Spinal cord (tissue), 10 donors: ENCODE measurements around the gene MET. TPM values are rescaled to one million over a fixed set of nuclear protein-coding genes. Genes with fewer than 3 reads are reported as not detected.

Source experiments
- DNase-seq, 6 donors: peaks; one replicate each; pipeline versions ENCODE4 v3.0.0 to v3.0.0-alpha.2; 2013 to 2015; ENCODE audit warnings: low spot score in 6 of 6, low read depth in 4 of 6
- H3K27ac ChIP-seq: one replicate; pipeline ENCODE4 v1.5.1; 2013; ENCODE audit warnings: low read depth, low read length, control low read depth
- H3K27me3 ChIP-seq: one replicate; pipeline ENCODE4 v1.6.1; 2013; ENCODE audit warnings: low read length; ENCODE audit not compliant: control insufficient read depth, insufficient read depth
- H3K36me3 ChIP-seq: one replicate; pipeline ENCODE4 v1.6.1; 2013; ENCODE audit warnings: low read length; ENCODE audit not compliant: control insufficient read depth, insufficient read depth
- H3K4me1 ChIP-seq: one replicate; pipeline ENCODE4 v1.6.1; 2013; ENCODE audit warnings: low read length; ENCODE audit not compliant: control insufficient read depth, insufficient read depth
- H3K4me3 ChIP-seq: one replicate; pipeline ENCODE4 v1.5.1; 2013; ENCODE audit warnings: low read depth, low read length, control low read depth
- H3K9me3 ChIP-seq: one replicate; pipeline ENCODE4 v1.6.1; 2013; ENCODE audit warnings: low read length; ENCODE audit not compliant: control insufficient read depth, insufficient read depth
- WGBS: methylation state at CpG from one replicate; pipeline ENCODE4 v1.1.5; 2013; ENCODE audit warnings: missing lambda C conversion rate; ENCODE audit not compliant: insufficient coverage; 5-methylcytosine and 5-hydroxymethylcytosine counted together
- polyA plus RNA-seq, 2 donors: library from polyadenylated mRNA; unstranded; fragments of 120-200 nt; gene quantifications; one replicate each; pipeline ENCODE4 v1.2.1, GENCODE V29; 2013; ENCODE audit not compliant: insufficient read length in 2 of 2
- total RNA-seq, 2 donors: library from RNA; depleted of rRNA in 1 of 2; stranded (reverse); fragments of 120-200 nt in 1 of 2; fragments of >200 nt in 1 of 2; gene quantifications; one replicate each; pipeline versions ENCODE4 v1.2.3 to v1.2.4, GENCODE V29; 2013 to 2014
- donor health status: healthy.

Gene MET
- total and polyA plus RNA-seq, 4 donors = 2.4 to 27.8 (median 10.0) TPM

GRCh38 chr7:116783666-116784318, 111.8 kb downstream of the MET start:
- 88% methylated on average over 3 of the region's 4 CpGs for WGBS

GRCh38 chr7:116784647-116785046, 112.7 kb downstream of the MET start:
- Histone ChIP-seq H3K4me3 (no peak overlapping the region), H3K36me3 (no peaks in the 10 kb centered on the region), H3K27me3 (no peaks in the 10 kb centered on the region), H3K27ac (no peak overlapping the region), H3K9me3 (no peaks in the 10 kb centered on the region), H3K4me1 (no peaks in the 10 kb centered on the region)
- no peak for DNase-seq
- 97% methylated on average over 5 of the region's 6 CpGs for WGBS

More at GRCh38 chr7:116783666-116784318, 111.8 kb downstream of the MET start:
- H3K4me1 ChIP-seq = no peaks in the 10 kb centered on the region
- H3K36me3 ChIP-seq = no peaks in the 10 kb centered on the region
- no peak overlapping the region for H3K27ac ChIP-seq
- no peaks in the 10 kb centered on the region for H3K27me3 ChIP-seq
- no peak for DNase-seq
- no peaks in the 10 kb centered on the region for H3K9me3 ChIP-seq
- no peak overlapping the region for H3K4me3 ChIP-seq

- Histone ChIP-seq H3K36me3 (no peaks in the 10 kb centered on the region), H3K9me3 (no peaks in the 10 kb centered on the region), H3K27me3 (no peaks in the 10 kb centered on the region), H3K4me3 (no peak overlapping the region), H3K4me1 (no peaks in the 10 kb centered on the region), H3K27ac (no peak overlapping the region)
- DNase-seq = no peak
Observed at GRCh38 chr7:116785843-116786242, 113.8 kb downstream of the MET start.

GRCh38 chr7:116786791-116787443, 114.9 kb downstream of the MET start:
- no peaks in the 10 kb centered on the region for H3K9me3 ChIP-seq
- H3K4me1 ChIP-seq = no peaks in the 10 kb centered on the region
- H3K27ac ChIP-seq = no peak overlapping the region
- WGBS = 23% methylated on average over 1 of the region's 2 CpGs
- no peak overlapping the region for H3K4me3 ChIP-seq
- H3K27me3 ChIP-seq = no peaks in the 10 kb centered on the region
- DNase-seq = no peak
- no peaks in the 10 kb centered on the region for H3K36me3 ChIP-seq

- Histone ChIP-seq H3K27ac (no peak overlapping the region), H3K36me3 (no peaks in the 10 kb centered on the region)
Observed at GRCh38 chr7:116787881-116788280, 115.9 kb downstream of the MET start.

DNA sequence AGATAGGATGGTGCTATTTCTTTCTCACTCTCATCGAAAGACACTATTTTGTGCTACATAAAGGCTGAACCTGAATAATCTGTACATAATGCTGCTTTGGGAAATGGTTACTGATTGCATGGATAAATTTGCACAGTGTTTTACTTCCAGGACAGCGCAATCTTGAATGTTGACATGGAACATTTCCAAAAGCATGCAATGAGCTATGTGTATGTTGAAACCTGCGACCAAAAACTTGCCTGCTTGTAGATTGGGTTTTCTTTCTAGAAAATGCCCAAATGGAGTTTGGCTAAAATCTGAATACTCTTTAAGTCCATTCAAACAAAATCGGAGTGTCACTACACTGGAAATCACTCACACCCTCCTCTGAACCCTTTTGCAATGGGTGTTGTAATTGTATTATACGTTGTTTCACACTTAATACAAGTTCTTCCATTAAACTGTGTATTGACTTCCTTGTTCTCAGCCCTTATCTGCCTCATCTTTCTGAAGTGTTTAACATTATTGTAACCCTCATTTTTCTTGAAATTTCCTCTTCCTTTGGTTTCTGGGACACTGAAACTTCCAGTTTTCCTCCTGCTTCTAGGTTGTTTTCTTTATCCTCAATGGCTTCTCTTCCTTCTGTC, 116.7 kb downstream of the MET start:
- 100% methylated on average over 2 of the region's 5 CpGs for WGBS
- no peak for DNase-seq

More at GRCh38 chr7:116787881-116788280, 115.9 kb downstream of the MET start:
- no peak overlapping the region for H3K4me3 ChIP-seq
- no peak for DNase-seq
- no peaks in the 10 kb centered on the region for H3K27me3 ChIP-seq
- no peaks in the 10 kb centered on the region for H3K4me1 ChIP-seq
- no CpG with 5 or more reads among the region's 2 CpGs for WGBS
- H3K9me3 ChIP-seq = no peaks in the 10 kb centered on the region

DNA sequence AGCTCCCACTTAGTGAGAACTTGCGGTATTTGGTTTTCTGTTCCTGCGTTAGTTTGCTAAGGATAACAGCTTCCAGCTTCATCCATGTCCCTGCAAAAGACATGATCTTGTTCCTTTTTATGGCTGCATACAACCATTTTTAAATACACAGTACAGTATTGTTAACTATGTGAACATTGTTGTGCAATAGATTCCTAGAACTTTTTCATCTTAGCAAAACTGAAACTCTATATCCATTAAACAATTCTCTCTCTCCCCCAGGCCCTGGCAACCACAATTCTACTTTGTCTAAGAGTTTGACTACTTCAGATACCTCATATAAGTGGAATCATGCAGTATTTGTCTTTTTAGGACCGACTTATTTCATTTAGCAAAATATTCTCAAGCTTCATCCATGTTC, 118.0 kb downstream of the MET start:
- Histone ChIP-seq H3K36me3 (no peaks in the 10 kb centered on the region), H3K9me3 (no peaks in the 10 kb centered on the region), H3K27me3 (no peaks in the 10 kb centered on the region), H3K4me1 (no peaks in the 10 kb centered on the region), H3K4me3 (no peak overlapping the region), H3K27ac (no peak overlapping the region)
- no CpG with 5 or more reads among the region's 3 CpGs for WGBS
- DNase-seq = no peak

More for the DNA sequence above, 116.7 kb downstream of the MET start:
- Histone ChIP-seq H3K36me3 (no peaks in the 10 kb centered on the region), H3K27ac (no peak overlapping the region), H3K4me3 (no peak overlapping the region), H3K4me1 (no peaks in the 10 kb centered on the region), H3K9me3 (no peaks in the 10 kb centered on the region), H3K27me3 (no peaks in the 10 kb centered on the region)

DNA sequence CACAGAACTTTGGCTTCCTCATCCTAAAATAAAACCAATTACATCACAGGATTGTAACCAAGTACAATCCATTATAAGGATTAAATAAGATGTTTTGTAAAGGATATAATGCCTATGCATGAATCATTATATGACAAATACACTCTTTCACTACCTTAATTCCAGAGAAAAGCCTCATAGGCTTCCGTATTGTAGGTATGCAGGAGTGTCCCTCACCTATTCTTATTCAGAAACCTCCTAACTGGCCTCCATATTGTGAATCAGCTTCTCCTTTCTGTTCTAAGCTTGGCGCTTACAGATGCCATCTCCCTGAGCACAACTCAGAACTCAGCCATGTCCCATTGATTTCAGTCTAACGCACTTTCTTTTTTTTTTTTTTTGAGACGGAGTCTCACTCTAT, 120.8 kb downstream of the MET start:
- Histone ChIP-seq H3K27ac (no peak overlapping the region), H3K9me3 (no peaks in the 10 kb centered on the region), H3K4me3 (no peak overlapping the region), H3K27me3 (no peaks in the 10 kb centered on the region), H3K36me3 (no peaks in the 10 kb centered on the region), H3K4me1 (no peaks in the 10 kb centered on the region)
- DNase-seq = no peak
- 100% methylated on average over 4 of the region's 4 CpGs for WGBS

- no peaks in the 10 kb centered on the region for H3K4me1 ChIP-seq
- H3K36me3 ChIP-seq = no peaks in the 10 kb centered on the region
- H3K4me3 ChIP-seq = no peak overlapping the region
- H3K27ac ChIP-seq = no peak overlapping the region
- H3K27me3 ChIP-seq = no peaks in the 10 kb centered on the region
- WGBS = 96% methylated on average over 4 of the region's 5 CpGs
- DNase-seq = no peak
- no peaks in the 10 kb centered on the region for H3K9me3 ChIP-seq
Observed at GRCh38 chr7:116793795-116794340, 121.9 kb downstream of the MET start.
